Progenitor cell of endocrine pancreas (in vitro differentiated cells): ENCODE results near the gene CD99L2. TPM values are rescaled to one million over a fixed set of nuclear protein-coding genes. Genes with fewer than 3 reads are reported as not detected.

Experiments
- DNase-seq: peaks from one replicate; pipeline ENCODE4 v3.0.0; 2021; ENCODE audit warnings: low spot score; ENCODE audit not compliant: unreplicated experiment
- H3K27ac Mint-ChIP-seq: 2 replicates; pipeline ENCODE4 v1.8.0; 2021; ENCODE audit warnings: mild to moderate bottlenecking, moderate library complexity, mixed read lengths
- H3K27me3 Mint-ChIP-seq: 2 replicates; pipeline ENCODE4 v1.8.0; 2021; ENCODE audit warnings: mixed read lengths
- H3K36me3 Mint-ChIP-seq: 2 replicates; pipeline ENCODE4 v1.8.0; 2022; ENCODE audit warnings: mixed read lengths; ENCODE audit not compliant: insufficient read depth
- H3K4me1 Mint-ChIP-seq: 2 replicates; pipeline ENCODE4 v1.8.0; 2021; ENCODE audit warnings: low read depth, mixed read lengths
- H3K4me3 Mint-ChIP-seq: 2 replicates; pipeline ENCODE4 v1.8.0; 2021; ENCODE audit warnings: low read depth, mild to moderate bottlenecking, moderate library complexity, mixed read lengths
- H3K9me3 Mint-ChIP-seq: 2 replicates; pipeline ENCODE4 v1.8.0; 2021; ENCODE audit warnings: low read depth, mixed read lengths
- CTCF ChIP-seq: fragments of 200-600 bp; sonication (generic); IDR thresholded peaks from one replicate; pipeline ENCODE4 v1.5.0; 2021; ENCODE audit warnings: antibody characterized with exemption, mild to moderate bottlenecking; ENCODE audit not compliant: unreplicated experiment
- total RNA-seq: library from RNA; stranded (reverse); gene quantifications from 2 replicates; pipeline ENCODE4 v1.2.1, GENCODE V29; 2021

The CD99L2 gene
- total RNA-seq, 1 donor from 2014 or later, result 19.2 TPM

- H3K4me3 Mint-ChIP-seq, result no peak overlapping the region
- H3K27ac Mint-ChIP-seq, result no peak overlapping the region
- no peaks in the 10 kb centered on the region for H3K4me1 Mint-ChIP-seq
- no peaks in the 10 kb centered on the region for H3K27me3 Mint-ChIP-seq
- no peak for TF ChIP-seq CTCF
- peaks cover 7% of the 10 kb centered on the region for H3K36me3 Mint-ChIP-seq
- H3K9me3 Mint-ChIP-seq, result no peaks in the 10 kb centered on the region
- DNase-seq, result no peak
Measured at GRCh38 chrX:150766351-150767044, 132.0 kb downstream of the CD99L2 start.

- DNase-seq, result no peak
- Mint-ChIP-seq H3K27me3 (no peaks in the 10 kb centered on the region), H3K4me1 (no peaks in the 10 kb centered on the region), H3K4me3 (no peak overlapping the region), H3K36me3 (peaks cover 7% of the 10 kb centered on the region), H3K27ac (no peak overlapping the region), H3K9me3 (no peaks in the 10 kb centered on the region)
- no peak for TF ChIP-seq CTCF
Measured at GRCh38 chrX:150765782-150766350, 132.6 kb downstream of the CD99L2 start.

- no peak for DNase-seq
- no peak overlapping the region for H3K27ac Mint-ChIP-seq
- no peaks in the 10 kb centered on the region for H3K9me3 Mint-ChIP-seq
- H3K27me3 Mint-ChIP-seq, result no peaks in the 10 kb centered on the region
- no peak overlapping the region for H3K4me3 Mint-ChIP-seq
- H3K4me1 Mint-ChIP-seq, result no peaks in the 10 kb centered on the region
- peaks cover 7% of the 10 kb centered on the region for H3K36me3 Mint-ChIP-seq
- TF ChIP-seq CTCF, result no peak
Measured at GRCh38 chrX:150765237-150765636, 133.2 kb downstream of the CD99L2 start.

- H3K27me3 Mint-ChIP-seq, result no peaks in the 10 kb centered on the region
- H3K4me1 Mint-ChIP-seq, result no peaks in the 10 kb centered on the region
- no peak overlapping the region for H3K4me3 Mint-ChIP-seq
- H3K36me3 Mint-ChIP-seq, result peaks cover 7% of the 10 kb centered on the region
- TF ChIP-seq CTCF, result no peak
- peak overlapping the region; percentile 13 for H3K27ac Mint-ChIP-seq
- no peak for DNase-seq
- peaks cover 3% of the 10 kb centered on the region for H3K9me3 Mint-ChIP-seq
Measured at GRCh38 chrX:150763810-150764209, 134.7 kb downstream of the CD99L2 start.

- Mint-ChIP-seq H3K4me1 (no peaks in the 10 kb centered on the region), H3K9me3 (peaks cover 4% of the 10 kb centered on the region), H3K27ac (no peak overlapping the region), H3K36me3 (peaks cover 8% of the 10 kb centered on the region), H3K27me3 (no peaks in the 10 kb centered on the region), H3K4me3 (no peak overlapping the region)
- no peak for TF ChIP-seq CTCF
- no peak for DNase-seq
Measured at GRCh38 chrX:150763303-150763797, 135.1 kb downstream of the CD99L2 start.
